Mesendoderm (in vitro differentiated cells): ENCODE measurements around the gene NR2F6.
A peak's percentile ranks its signal among the peaks of the same experiment; 100 is the strongest.

Experiments used
- DNase-seq: peaks from one replicate; pipeline ENCODE4 v3.0.0; 2013
- H2AK5ac ChIP-seq: 2 replicates; pipeline ENCODE4 v1.6.1; 2013; ENCODE audit warnings: low read length, inconsistent platforms
- H2BK120ac ChIP-seq: 2 replicates; pipeline ENCODE4 v1.6.1; 2013; ENCODE audit warnings: low read depth, mild to moderate bottlenecking, low read length, moderate library complexity, mixed read lengths
- H2BK15ac ChIP-seq: replicated peaks from 2 replicates; pipeline ENCODE4 v1.6.1; 2013; ENCODE audit warnings: low read depth, mild to moderate bottlenecking, moderate library complexity
- H2BK5ac ChIP-seq: 2 replicates; pipeline ENCODE4 v1.6.1; 2013; ENCODE audit warnings: low read length, inconsistent platforms
- H3K18ac ChIP-seq: 2 replicates; pipeline ENCODE4 v1.6.1; 2013; ENCODE audit warnings: mild to moderate bottlenecking, low read length, mixed read lengths
- H3K23ac ChIP-seq: one replicate; pipeline ENCODE4 v1.6.1; 2013; ENCODE audit warnings: low read length
- H3K27ac ChIP-seq: 2 replicates; pipeline ENCODE4 v1.5.1; 2013; ENCODE audit warnings: low read depth, mild to moderate bottlenecking, inconsistent platforms, low read length, moderate library complexity
- H3K27me3 ChIP-seq: 2 replicates; pipeline ENCODE4 v1.6.1; 2013; ENCODE audit warnings: low read length, control low read depth, mild to moderate bottlenecking, inconsistent platforms; ENCODE audit not compliant: insufficient read depth, poor library complexity
- H3K36me3 ChIP-seq: 2 replicates; pipeline ENCODE4 v1.6.1; 2013; ENCODE audit warnings: low read length, inconsistent platforms; ENCODE audit not compliant: control insufficient read depth, insufficient read depth
- H3K4ac ChIP-seq: one replicate; pipeline ENCODE4 v1.6.1; 2013; ENCODE audit warnings: low read depth, mild to moderate bottlenecking, low read length, moderate library complexity
- H3K4me1 ChIP-seq: 2 replicates; pipeline ENCODE4 v1.6.1; 2013; ENCODE audit warnings: low read depth, low read length, inconsistent platforms; ENCODE audit not compliant: control insufficient read depth
- H3K4me2 ChIP-seq: 2 replicates; pipeline ENCODE4 v1.6.1; 2013; ENCODE audit warnings: low read length
- H3K4me3 ChIP-seq: 2 replicates; pipeline ENCODE4 v1.5.1; 2013; ENCODE audit warnings: mild to moderate bottlenecking, low read length
- H3K56ac ChIP-seq: one replicate; pipeline ENCODE4 v1.6.1; 2013; ENCODE audit warnings: low read length
- H3K79me1 ChIP-seq: 2 replicates; pipeline ENCODE4 v1.6.1; 2013; ENCODE audit warnings: low read length, inconsistent platforms
- H3K79me2 ChIP-seq: 2 replicates; pipeline ENCODE4 v1.6.1; 2013; ENCODE audit warnings: mild to moderate bottlenecking, low read length; ENCODE audit not compliant: control insufficient read depth, insufficient read depth
- H3K9ac ChIP-seq: 2 replicates; pipeline ENCODE4 v1.6.1; 2013; ENCODE audit warnings: low read length, inconsistent platforms
- H4K5ac ChIP-seq: one replicate; pipeline ENCODE4 v1.6.1; 2013; ENCODE audit warnings: low read length
- H4K8ac ChIP-seq: one replicate; pipeline ENCODE4 v1.6.1; 2013; ENCODE audit warnings: low read depth, mild to moderate bottlenecking, control low read depth, low read length, moderate library complexity
- WGBS: extraction: QIAGEN DNeasy Blood & Tissue Kit; methylation state at CpG from one replicate; pipeline ENCODE4 v1.1.7; 2013; ENCODE audit warnings: low lambda C conversion rate, missing lambda C conversion rate; ENCODE audit not compliant: insufficient coverage; ENCODE audit errors: extremely low coverage; 5-methylcytosine and 5-hydroxymethylcytosine counted together

NR2F6 gene

DNA sequence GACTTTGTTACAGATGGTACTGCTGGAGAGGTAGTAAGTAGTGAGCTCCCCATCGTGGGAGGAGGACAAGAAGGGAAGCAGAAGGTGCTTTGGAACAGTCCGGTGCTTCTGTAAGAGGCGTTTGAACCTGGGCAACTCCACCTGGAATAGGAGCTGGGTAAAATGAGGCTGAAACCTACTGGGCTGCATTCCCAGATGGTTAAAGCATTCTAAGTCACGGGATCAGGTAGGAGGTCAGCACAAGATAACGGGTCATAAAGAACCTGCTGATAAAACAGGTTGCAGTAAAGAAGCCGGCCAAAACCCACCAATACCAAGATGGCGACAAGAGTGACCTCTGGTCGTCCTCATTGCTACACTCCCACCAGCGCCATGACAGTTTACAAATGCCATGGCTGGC lies 41.0 kb upstream of the NR2F6 start:
- WGBS, result no CpG with 5 or more reads among the region's 9 CpGs
- Histone ChIP-seq H3K4ac (no peak overlapping the region), H2BK15ac (no peak overlapping the region), H3K4me2 (no peak overlapping the region), H2AK5ac (no peak overlapping the region), H4K8ac (no peak overlapping the region), H4K5ac (no peak overlapping the region), H3K79me1 (no peaks in the 10 kb centered on the region), H3K18ac (no peak overlapping the region), H3K23ac (no peak overlapping the region), H3K4me1 (no peaks in the 10 kb centered on the region), H3K56ac (no peak overlapping the region), H3K27me3 (no peaks in the 10 kb centered on the region), H3K27ac (no peak overlapping the region), H3K4me3 (no peak overlapping the region), H3K9ac (no peak overlapping the region), H2BK5ac (no peak overlapping the region), H3K36me3 (no peaks in the 10 kb centered on the region), H3K79me2 (no peaks in the 10 kb centered on the region), H2BK120ac (no peak overlapping the region)
- DNase-seq, result no peak

GRCh38 chr19:17286263-17286662 lies 40.5 kb upstream of the NR2F6 start:
- Histone ChIP-seq H4K8ac (no peak overlapping the region), H2BK15ac (no peak overlapping the region), H3K4ac (no peak overlapping the region), H3K4me1 (no peaks in the 10 kb centered on the region), H2BK120ac (no peak overlapping the region), H3K23ac (no peak overlapping the region), H3K18ac (no peak overlapping the region), H3K27me3 (no peaks in the 10 kb centered on the region), H3K27ac (no peak overlapping the region), H3K4me3 (no peak overlapping the region), H3K56ac (no peak overlapping the region), H2BK5ac (no peak overlapping the region), H3K9ac (no peak overlapping the region), H2AK5ac (no peak overlapping the region), H3K79me2 (no peaks in the 10 kb centered on the region), H3K36me3 (no peaks in the 10 kb centered on the region), H3K4me2 (no peak overlapping the region), H4K5ac (no peak overlapping the region), H3K79me1 (no peaks in the 10 kb centered on the region)
- DNase-seq, result no peak
- WGBS, result no CpG with 5 or more reads among the region's 11 CpGs

GRCh38 chr19:17285415-17286135 lies 39.9 kb upstream of the NR2F6 start:
- H2BK15ac ChIP-seq, result no peak overlapping the region
- no peaks in the 10 kb centered on the region for H3K36me3 ChIP-seq
- DNase-seq, result no peak
- H3K4me2 ChIP-seq, result no peak overlapping the region
- H3K23ac ChIP-seq, result no peak overlapping the region
- H3K56ac ChIP-seq, result no peak overlapping the region
- WGBS, result no CpG with 5 or more reads among the region's 18 CpGs
- no peak overlapping the region for H4K5ac ChIP-seq
- H4K8ac ChIP-seq, result no peak overlapping the region
- no peaks in the 10 kb centered on the region for H3K27me3 ChIP-seq
- H2BK120ac ChIP-seq, result no peak overlapping the region
- H3K18ac ChIP-seq, result no peak overlapping the region
- no peak overlapping the region for H3K4me3 ChIP-seq
- H2BK5ac ChIP-seq, result no peak overlapping the region
- H3K4me1 ChIP-seq, result no peaks in the 10 kb centered on the region
- no peak overlapping the region for H3K4ac ChIP-seq
- H3K9ac ChIP-seq, result no peak overlapping the region
- H3K79me2 ChIP-seq, result no peaks in the 10 kb centered on the region
- no peak overlapping the region for H3K27ac ChIP-seq
- no peaks in the 10 kb centered on the region for H3K79me1 ChIP-seq
- no peak overlapping the region for H2AK5ac ChIP-seq

GRCh38 chr19:17283504-17283996 lies 37.8 kb upstream of the NR2F6 start:
- peaks cover 3% of the 10 kb centered on the region for H3K36me3 ChIP-seq
- H3K18ac ChIP-seq, result no peak overlapping the region
- H3K4me2 ChIP-seq, result no peak overlapping the region
- H3K23ac ChIP-seq, result no peak overlapping the region
- H3K79me2 ChIP-seq, result no peaks in the 10 kb centered on the region
- H3K4me1 ChIP-seq, result no peaks in the 10 kb centered on the region
- no CpG with 5 or more reads among the region's 7 CpGs for WGBS
- H2BK120ac ChIP-seq, result no peak overlapping the region
- H2BK5ac ChIP-seq, result no peak overlapping the region
- no peak overlapping the region for H4K5ac ChIP-seq
- no peak overlapping the region for H3K9ac ChIP-seq
- no peak for DNase-seq
- no peak overlapping the region for H3K56ac ChIP-seq
- no peak overlapping the region for H2BK15ac ChIP-seq
- no peak overlapping the region for H3K4me3 ChIP-seq
- H3K27ac ChIP-seq, result no peak overlapping the region
- no peak overlapping the region for H4K8ac ChIP-seq
- no peak overlapping the region for H2AK5ac ChIP-seq
- H3K4ac ChIP-seq, result no peak overlapping the region
- H3K27me3 ChIP-seq, result no peaks in the 10 kb centered on the region
- H3K79me1 ChIP-seq, result no peaks in the 10 kb centered on the region

- no peaks in the 10 kb centered on the region for H3K27me3 ChIP-seq
- H3K27ac ChIP-seq, result no peak overlapping the region
- peaks cover 3% of the 10 kb centered on the region for H3K36me3 ChIP-seq
- H4K8ac ChIP-seq, result no peak overlapping the region
- H3K79me1 ChIP-seq, result no peaks in the 10 kb centered on the region
- DNase-seq, result peak; percentile 89
- no peak overlapping the region for H3K4ac ChIP-seq
- no CpG with 5 or more reads among the region's 45 CpGs for WGBS
- no peak overlapping the region for H4K5ac ChIP-seq
- peak overlapping the region; percentile 25 for H3K4me3 ChIP-seq
- H2AK5ac ChIP-seq, result no peak overlapping the region
- peak overlapping the region; percentile 0 for H3K23ac ChIP-seq
- H3K79me2 ChIP-seq, result no peaks in the 10 kb centered on the region
- no peak overlapping the region for H2BK120ac ChIP-seq
- H3K18ac ChIP-seq, result no peak overlapping the region
- no peaks in the 10 kb centered on the region for H3K4me1 ChIP-seq
- H2BK15ac ChIP-seq, result no peak overlapping the region
- peak overlapping the region; percentile 16 for H3K4me2 ChIP-seq
- peak overlapping the region; percentile 66 for H3K9ac ChIP-seq
- no peak overlapping the region for H2BK5ac ChIP-seq
- H3K56ac ChIP-seq, result peak overlapping the region; percentile 83
Measured at GRCh38 chr19:17282488-17283125, 36.9 kb upstream of the NR2F6 start.
